WERI-Rb-1 (cell line): ENCODE results near the gene SIAH2.

Experiments used
- DNase-seq: peaks from one replicate; pipeline ENCODE4 v3.0.0-alpha.2; 2020
- H3K27ac ChIP-seq: fragments of 250-450 bp; sonication (Bioruptor Pico); 2 replicates; pipeline ENCODE4 v1.5.1; 2020; ENCODE audit warnings: mild to moderate bottlenecking, moderate library complexity
- H3K27me3 ChIP-seq: fragments of 250-450 bp; sonication (Bioruptor Pico); 2 replicates; pipeline ENCODE4 v1.5.1; 2021; ENCODE audit warnings: mild to moderate bottlenecking, low read depth, moderate library complexity; ENCODE audit not compliant: insufficient read depth, severe bottlenecking
- H3K36me3 ChIP-seq: fragments of 250-450 bp; sonication (Bioruptor Pico); 2 replicates; pipeline ENCODE4 v1.5.1; 2020; ENCODE audit warnings: mild to moderate bottlenecking, moderate library complexity
- H3K4me3 ChIP-seq: 2 replicates; pipeline ENCODE4 v1.5.1; 2011; ENCODE audit warnings: low read depth, mild to moderate bottlenecking, control low read depth, low read length
- H3K9me3 ChIP-seq: fragments of 250-450 bp; sonication (Bioruptor Pico); 2 replicates; pipeline ENCODE4 v1.5.1; 2021; ENCODE audit warnings: mild to moderate bottlenecking, moderate library complexity; ENCODE audit not compliant: severe bottlenecking
- TF ChIP-seq, protein P1 (sequence below): IDR thresholded peaks from 2 replicates; pipeline ENCODE4 v1.5.1; 2011; ENCODE audit warnings: low read depth, mild to moderate bottlenecking, control low read depth, inconsistent platforms, low read length

SIAH2 gene

DNA sequence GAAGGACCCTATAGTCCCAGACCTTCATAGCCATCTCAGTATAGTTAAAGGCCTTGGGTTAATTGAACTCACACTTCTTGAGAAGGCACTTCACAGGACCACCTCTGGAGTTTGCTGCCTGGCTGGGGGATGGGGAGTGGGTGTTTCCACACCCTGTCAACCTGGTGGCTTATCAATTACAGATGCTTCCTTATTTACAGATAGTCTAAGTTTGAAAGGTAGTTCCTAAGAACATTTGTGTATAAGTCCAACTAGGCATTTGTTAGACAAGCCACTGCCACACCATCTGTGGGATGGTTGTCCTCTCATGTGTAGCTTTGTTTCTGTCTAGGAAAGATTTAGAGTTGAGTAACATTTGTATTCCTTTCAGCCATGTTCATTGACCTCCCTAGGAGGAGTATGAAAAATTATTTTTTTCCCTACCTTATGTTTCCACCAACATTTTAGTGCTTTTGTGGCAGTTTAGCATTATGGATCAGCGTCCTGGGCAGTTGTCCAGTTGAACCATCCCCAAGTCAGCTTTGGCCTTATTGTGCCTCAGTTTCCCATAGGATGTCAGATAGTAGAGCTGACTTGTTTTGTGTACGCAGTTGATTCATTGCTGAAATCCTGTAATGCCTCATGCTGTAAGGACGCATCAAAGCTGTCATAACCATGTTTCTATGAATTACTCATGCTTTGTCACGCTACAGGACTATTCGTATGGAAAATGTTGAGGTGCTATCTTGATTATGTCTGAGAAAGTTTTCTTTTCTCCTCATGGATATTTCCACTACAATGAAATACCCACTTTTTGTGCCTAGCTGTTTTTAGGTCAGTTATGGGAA is 21.2 kb upstream of the SIAH2 start:
- no peaks in the 10 kb centered on the region for H3K36me3 ChIP-seq
- H3K27me3 ChIP-seq, result peaks cover 73% of the 10 kb centered on the region
- no peak for DNase-seq
- H3K27ac ChIP-seq, result no peak overlapping the region
- TF ChIP-seq, protein P1, sequence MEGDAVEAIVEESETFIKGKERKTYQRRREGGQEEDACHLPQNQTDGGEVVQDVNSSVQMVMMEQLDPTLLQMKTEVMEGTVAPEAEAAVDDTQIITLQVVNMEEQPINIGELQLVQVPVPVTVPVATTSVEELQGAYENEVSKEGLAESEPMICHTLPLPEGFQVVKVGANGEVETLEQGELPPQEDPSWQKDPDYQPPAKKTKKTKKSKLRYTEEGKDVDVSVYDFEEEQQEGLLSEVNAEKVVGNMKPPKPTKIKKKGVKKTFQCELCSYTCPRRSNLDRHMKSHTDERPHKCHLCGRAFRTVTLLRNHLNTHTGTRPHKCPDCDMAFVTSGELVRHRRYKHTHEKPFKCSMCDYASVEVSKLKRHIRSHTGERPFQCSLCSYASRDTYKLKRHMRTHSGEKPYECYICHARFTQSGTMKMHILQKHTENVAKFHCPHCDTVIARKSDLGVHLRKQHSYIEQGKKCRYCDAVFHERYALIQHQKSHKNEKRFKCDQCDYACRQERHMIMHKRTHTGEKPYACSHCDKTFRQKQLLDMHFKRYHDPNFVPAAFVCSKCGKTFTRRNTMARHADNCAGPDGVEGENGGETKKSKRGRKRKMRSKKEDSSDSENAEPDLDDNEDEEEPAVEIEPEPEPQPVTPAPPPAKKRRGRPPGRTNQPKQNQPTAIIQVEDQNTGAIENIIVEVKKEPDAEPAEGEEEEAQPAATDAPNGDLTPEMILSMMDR, result no peak
- H3K4me3 ChIP-seq, result no peak overlapping the region
- no peaks in the 10 kb centered on the region for H3K9me3 ChIP-seq

DNA sequence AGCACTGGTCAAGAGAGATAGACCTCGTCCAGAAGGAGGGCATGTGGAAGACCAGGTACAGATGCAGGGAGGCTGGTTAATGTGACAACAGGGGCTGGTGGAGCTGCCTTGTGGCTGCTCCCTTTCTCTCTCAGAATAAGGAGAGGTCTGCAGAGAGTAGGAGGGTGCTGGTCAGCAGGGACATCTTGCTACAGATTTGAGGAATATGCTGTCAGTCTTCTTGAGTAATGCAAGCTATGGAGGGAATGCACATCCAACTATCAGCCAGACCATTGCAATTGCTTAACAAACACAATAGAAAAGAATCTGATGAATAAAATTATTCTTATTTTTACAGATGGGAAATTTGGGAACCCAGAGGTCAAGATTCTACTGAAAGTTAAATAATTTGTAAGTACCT is 20.3 kb upstream of the SIAH2 start:
- TF ChIP-seq, protein P1, result no peak
- H3K36me3 ChIP-seq, result no peaks in the 10 kb centered on the region
- no peak for DNase-seq

GRCh38 chr3:150779402-150779858 is 16.5 kb upstream of the SIAH2 start:
- TF ChIP-seq, protein P1, result no peak
- H3K27me3 ChIP-seq, result peaks cover 80% of the 10 kb centered on the region
- H3K4me3 ChIP-seq, result no peak overlapping the region
- no peak for DNase-seq
- H3K36me3 ChIP-seq, result no peaks in the 10 kb centered on the region
- H3K27ac ChIP-seq, result no peak overlapping the region
- H3K9me3 ChIP-seq, result no peaks in the 10 kb centered on the region

More for the DNA sequence above, 20.3 kb upstream of the SIAH2 start:
- Histone ChIP-seq H3K4me3 (no peak overlapping the region), H3K27me3 (peaks cover 74% of the 10 kb centered on the region), H3K9me3 (no peaks in the 10 kb centered on the region), H3K27ac (no peak overlapping the region)

DNA sequence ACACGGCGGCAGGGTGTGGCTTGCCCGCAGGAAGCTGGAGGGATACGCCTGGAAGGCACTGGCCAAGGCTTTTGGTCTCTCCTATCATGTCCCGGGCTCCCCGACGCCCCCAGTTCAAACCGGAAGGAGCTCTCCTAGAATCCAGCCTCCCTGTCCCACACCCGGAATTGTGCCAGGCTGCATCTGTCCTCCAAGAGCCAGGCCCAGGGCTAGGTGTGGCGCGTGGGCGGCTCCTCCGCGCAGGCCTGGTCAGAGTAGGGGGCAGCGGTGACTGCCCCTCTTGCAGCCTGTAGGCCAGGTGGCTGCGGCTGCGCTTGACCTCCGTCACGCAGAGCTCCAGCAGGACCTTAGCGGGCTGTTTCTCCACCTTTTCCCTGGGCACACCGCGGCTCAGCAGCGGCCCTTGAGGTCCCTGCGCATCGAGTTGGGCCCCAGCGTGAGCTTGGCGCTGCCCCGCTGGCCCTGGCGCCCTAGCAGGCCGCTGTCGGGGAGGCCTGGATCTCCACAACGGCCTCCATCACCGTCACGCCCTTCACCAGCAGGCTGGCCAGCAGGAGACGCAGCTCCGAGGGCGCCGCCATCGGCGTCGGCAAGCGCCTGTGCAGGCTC is 15.9 kb upstream of the SIAH2 start:
- peaks cover 80% of the 10 kb centered on the region for H3K27me3 ChIP-seq
- no peak overlapping the region for H3K4me3 ChIP-seq
- no peaks in the 10 kb centered on the region for H3K9me3 ChIP-seq
- DNase-seq, result no peak
- H3K27ac ChIP-seq, result no peak overlapping the region
- TF ChIP-seq, protein P1, result no peak
- no peaks in the 10 kb centered on the region for H3K36me3 ChIP-seq

DNA sequence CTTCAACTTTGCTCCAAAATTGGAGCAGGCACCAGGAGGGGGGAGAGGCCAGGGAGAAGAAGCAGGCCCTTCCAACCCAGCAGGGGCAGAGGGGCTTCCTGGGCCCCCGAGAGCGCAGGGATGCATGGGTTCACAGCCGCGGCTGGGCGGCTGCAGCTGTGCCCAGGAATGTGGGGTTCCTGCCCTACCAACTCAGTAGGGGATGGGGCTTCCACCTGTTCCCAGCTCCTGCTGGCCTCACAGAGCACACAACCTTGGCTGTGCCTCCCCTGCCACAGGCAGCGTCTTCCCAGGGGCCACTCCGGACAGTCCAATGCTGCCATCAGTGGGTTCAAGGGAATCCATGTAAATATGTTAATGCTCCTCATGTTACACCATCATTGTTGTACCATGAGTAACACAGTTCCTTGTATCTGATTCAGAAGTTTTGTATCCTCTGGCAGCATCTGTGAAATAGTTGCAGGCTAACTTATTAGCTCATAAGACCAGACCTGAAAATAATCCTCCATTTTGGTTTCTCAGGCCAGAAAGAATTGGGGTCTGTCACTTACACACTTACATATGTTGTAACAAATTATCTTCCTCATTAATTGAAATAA is 12.1 kb upstream of the SIAH2 start:
- Histone ChIP-seq H3K9me3 (peaks cover 3% of the 10 kb centered on the region), H3K27ac (no peak overlapping the region), H3K27me3 (peaks cover 85% of the 10 kb centered on the region), H3K4me3 (no peak overlapping the region), H3K36me3 (no peaks in the 10 kb centered on the region)
- no peak for DNase-seq
- TF ChIP-seq, protein P1, result no peak
